Rectal smooth muscle tissue (tissue), 1 donor: Measurements from ENCODE around the gene ITSN2.

Source experiments
- H3K27ac ChIP-seq: one replicate; pipeline ENCODE4 v1.7.0; 2013; ENCODE audit warnings: low read depth, low read length, inconsistent platforms
- H3K27me3 ChIP-seq: one replicate; pipeline ENCODE4 v1.7.0; 2013; ENCODE audit warnings: low read length; ENCODE audit not compliant: control insufficient read depth, insufficient read depth
- H3K36me3 ChIP-seq: one replicate; pipeline ENCODE4 v1.7.0; 2013; ENCODE audit warnings: low read length; ENCODE audit not compliant: control insufficient read depth, insufficient read depth
- H3K4me1 ChIP-seq: one replicate; pipeline ENCODE4 v1.7.0; 2013; ENCODE audit warnings: low read length; ENCODE audit not compliant: control insufficient read depth, insufficient read depth
- H3K4me3 ChIP-seq: one replicate; pipeline ENCODE4 v1.7.0; 2013; ENCODE audit warnings: low read length
- H3K9ac ChIP-seq: one replicate; pipeline ENCODE4 v1.7.0; 2013; ENCODE audit warnings: low read length

The ITSN2 gene

GRCh38 chr2:24245986-24246776, 114.2 kb downstream of the ITSN2 start:
- Histone ChIP-seq H3K9ac (no peak overlapping the region), H3K4me1 (no peaks in the 10 kb centered on the region), H3K27ac (no peak overlapping the region), H3K27me3 (no peaks in the 10 kb centered on the region), H3K4me3 (no peak overlapping the region), H3K36me3 (peaks cover 8% of the 10 kb centered on the region)

DNA sequence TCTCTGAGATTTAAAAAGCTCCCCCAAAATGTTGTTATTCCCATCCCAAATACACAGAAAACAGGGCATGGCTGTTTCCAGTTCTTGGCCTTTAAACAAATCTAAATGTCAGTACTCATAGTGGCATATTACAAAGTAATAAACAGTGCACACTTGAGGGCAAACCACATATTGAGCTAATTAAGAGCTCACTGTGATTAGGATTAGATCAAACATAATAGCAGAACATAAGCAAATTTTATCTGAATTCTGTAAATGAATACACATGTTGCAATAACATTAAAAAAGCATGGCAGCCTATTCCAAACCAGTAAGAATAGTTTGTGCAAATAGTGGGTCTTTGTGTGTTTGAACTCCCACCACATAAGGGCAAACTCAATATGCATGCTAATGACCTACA, 118.8 kb downstream of the ITSN2 start:
- H3K36me3 ChIP-seq = peaks cover 4% of the 10 kb centered on the region
- no peak overlapping the region for H3K9ac ChIP-seq
- H3K27me3 ChIP-seq = no peaks in the 10 kb centered on the region
- no peaks in the 10 kb centered on the region for H3K4me1 ChIP-seq
- no peak overlapping the region for H3K27ac ChIP-seq
- no peak overlapping the region for H3K4me3 ChIP-seq

- H3K36me3 ChIP-seq = no peaks in the 10 kb centered on the region
- no peak overlapping the region for H3K27ac ChIP-seq
- no peak overlapping the region for H3K4me3 ChIP-seq
- no peak overlapping the region for H3K9ac ChIP-seq
- H3K4me1 ChIP-seq = no peaks in the 10 kb centered on the region
- H3K27me3 ChIP-seq = no peaks in the 10 kb centered on the region
These were observed 120.8 kb downstream of the ITSN2 start for GRCh38 chr2:24239553-24239952.

GRCh38 chr2:24238158-24238557, 122.2 kb downstream of the ITSN2 start:
- Histone ChIP-seq H3K36me3 (no peaks in the 10 kb centered on the region), H3K4me1 (no peaks in the 10 kb centered on the region), H3K27ac (no peak overlapping the region), H3K27me3 (no peaks in the 10 kb centered on the region), H3K4me3 (no peak overlapping the region), H3K9ac (no peak overlapping the region)

DNA sequence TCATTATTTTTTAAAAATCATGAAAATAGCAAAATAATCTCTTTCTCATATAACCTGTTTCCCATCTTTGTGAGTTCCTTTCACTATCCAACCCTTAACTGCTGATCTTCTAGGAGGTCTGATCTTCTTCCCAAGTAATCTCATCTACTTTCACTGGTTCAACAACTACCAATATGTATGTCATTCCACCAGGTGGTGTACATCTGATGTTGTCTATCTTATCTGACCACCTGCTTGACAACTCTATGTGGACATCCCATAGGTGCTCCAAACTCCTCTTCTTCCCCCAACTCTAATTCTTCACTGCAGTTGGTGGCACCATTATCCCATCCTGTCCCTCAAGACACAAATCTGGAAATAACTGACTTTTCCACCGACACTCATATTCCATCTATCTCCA, 123.0 kb downstream of the ITSN2 start:
- H3K4me1 ChIP-seq = no peaks in the 10 kb centered on the region
- no peak overlapping the region for H3K9ac ChIP-seq
- no peaks in the 10 kb centered on the region for H3K36me3 ChIP-seq
- no peak overlapping the region for H3K27ac ChIP-seq
- H3K27me3 ChIP-seq = no peaks in the 10 kb centered on the region
- H3K4me3 ChIP-seq = no peak overlapping the region

DNA sequence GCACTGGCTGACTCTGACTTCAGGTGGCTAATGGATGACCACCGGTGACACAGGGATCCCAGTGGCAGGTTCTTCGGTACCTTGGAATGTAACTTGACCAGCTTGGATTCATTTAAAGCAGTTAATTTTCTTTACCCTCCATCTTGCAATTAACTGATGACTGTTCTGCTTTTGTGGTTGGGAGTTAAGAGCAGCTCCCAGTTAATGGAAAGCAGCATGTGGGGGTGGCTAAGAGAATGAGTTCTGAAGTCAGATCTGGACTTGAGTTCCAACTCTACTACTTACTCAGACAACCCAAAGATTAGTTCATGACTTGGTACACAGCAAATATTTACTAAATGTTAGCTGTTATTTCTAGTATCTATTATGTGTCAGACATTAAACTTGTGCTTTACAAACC, 127.0 kb downstream of the ITSN2 start:
- H3K36me3 ChIP-seq = no peaks in the 10 kb centered on the region
- H3K4me3 ChIP-seq = no peak overlapping the region
- H3K27me3 ChIP-seq = no peaks in the 10 kb centered on the region
- no peak overlapping the region for H3K27ac ChIP-seq
- no peaks in the 10 kb centered on the region for H3K4me1 ChIP-seq
- no peak overlapping the region for H3K9ac ChIP-seq

DNA sequence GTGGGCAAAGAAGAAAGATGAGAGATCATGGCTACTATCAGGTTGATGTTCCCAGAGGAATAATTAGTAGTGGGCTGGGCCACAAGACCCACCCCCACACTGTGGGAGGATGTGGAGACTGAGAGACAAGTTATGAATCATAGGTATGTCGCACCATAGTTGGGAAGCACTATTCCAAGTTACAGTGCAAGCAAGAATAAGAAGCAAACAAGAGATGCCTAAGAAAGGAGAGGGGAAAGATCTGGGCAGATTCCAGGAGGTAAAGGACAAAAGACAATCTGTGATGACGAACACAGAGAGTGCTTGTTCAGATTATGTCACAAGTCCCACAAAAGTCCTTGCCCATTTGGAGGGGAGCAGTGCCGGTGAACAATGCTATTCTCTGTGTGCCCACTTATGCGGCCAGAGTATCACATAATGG, 128.9 kb downstream of the ITSN2 start:
- H3K4me3 ChIP-seq = no peak overlapping the region
- H3K4me1 ChIP-seq = no peaks in the 10 kb centered on the region
- H3K27ac ChIP-seq = no peak overlapping the region
- no peaks in the 10 kb centered on the region for H3K27me3 ChIP-seq
- no peak overlapping the region for H3K9ac ChIP-seq
- H3K36me3 ChIP-seq = no peaks in the 10 kb centered on the region

DNA sequence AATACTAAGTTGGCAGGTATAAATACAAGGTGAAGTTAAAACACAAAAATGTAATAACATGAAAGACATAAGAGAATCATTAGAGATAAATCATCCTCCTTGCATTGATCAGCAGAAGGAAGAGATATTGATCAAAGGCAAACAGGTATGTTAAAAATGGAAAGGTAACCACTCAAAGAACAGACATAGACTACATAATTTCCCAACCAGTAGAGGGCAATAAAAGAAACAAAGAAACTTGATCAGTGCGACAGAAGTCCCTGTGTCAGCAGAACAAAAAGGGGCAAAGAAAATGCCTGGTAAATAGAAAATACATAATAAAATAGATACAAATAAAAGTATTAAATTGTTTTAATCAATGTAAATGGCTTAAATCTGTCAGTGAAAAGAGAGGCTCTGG, 131.9 kb downstream of the ITSN2 start:
- H3K27me3 ChIP-seq = no peaks in the 10 kb centered on the region
- H3K4me1 ChIP-seq = no peaks in the 10 kb centered on the region
- H3K27ac ChIP-seq = no peak overlapping the region
- H3K36me3 ChIP-seq = no peaks in the 10 kb centered on the region
- no peak overlapping the region for H3K9ac ChIP-seq
- no peak overlapping the region for H3K4me3 ChIP-seq

DNA sequence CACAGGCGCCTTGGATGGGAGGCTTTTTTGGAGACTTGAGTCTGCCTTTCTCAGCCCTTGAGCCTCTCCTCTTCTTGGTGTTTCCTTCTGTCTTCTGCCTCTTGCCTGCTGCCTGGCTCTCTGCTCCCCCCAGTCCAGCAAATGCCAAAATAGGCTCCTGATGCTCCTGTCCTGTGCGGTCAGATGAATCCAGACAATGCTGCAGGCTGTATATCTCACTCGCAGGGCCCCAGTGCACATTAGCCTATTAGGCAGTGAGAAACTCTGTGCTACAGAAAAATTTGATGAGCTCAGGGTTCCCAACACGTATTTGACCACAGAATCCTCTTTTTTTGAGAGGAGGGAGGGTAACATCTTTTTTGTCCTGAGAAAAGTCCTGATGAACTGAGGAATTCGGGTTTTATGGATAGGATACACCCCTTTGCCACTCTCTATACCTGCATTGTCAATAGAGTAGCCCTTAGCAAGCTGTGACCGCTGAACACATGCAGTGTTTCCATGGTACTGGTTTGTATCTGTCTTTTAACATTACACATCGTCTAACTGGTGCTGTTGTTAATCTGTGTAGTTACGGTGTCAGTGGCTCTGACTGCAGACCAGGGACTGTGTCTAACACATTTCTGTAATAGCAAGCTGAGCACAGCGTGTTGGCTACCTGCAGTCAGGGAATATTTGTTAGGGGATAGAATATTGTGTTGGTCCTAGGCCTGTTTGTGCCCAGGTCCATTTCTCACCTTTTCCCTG, 134.7 kb downstream of the ITSN2 start:
- H3K36me3 ChIP-seq = no peaks in the 10 kb centered on the region
- no peak overlapping the region for H3K27ac ChIP-seq
- H3K9ac ChIP-seq = no peak overlapping the region

DNA sequence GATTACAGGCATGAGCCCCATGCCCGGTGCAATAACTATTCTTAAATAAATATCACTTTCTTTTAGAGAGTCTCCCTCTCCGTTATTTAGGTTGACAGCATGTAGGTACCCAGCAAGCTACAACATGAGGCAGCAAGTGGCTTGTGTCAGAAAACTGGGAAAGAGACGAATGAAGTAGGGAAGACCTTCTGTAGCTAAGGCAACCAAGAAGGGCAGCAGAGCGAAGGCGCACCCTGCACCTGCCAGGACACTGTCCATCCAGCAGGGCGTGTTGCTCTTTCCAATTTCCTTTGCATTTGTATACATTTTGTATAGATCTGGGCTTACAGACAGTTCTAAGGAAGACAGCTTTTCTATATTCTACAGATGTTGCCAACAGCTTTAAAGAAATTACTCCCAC, 137.4 kb downstream of the ITSN2 start:
- Histone ChIP-seq H3K27me3 (no peaks in the 10 kb centered on the region), H3K36me3 (no peaks in the 10 kb centered on the region), H3K4me1 (no peaks in the 10 kb centered on the region), H3K9ac (no peak overlapping the region), H3K27ac (no peak overlapping the region), H3K4me3 (no peak overlapping the region)

More for the DNA sequence above, 134.7 kb downstream of the ITSN2 start:
- Histone ChIP-seq H3K4me1 (no peaks in the 10 kb centered on the region), H3K4me3 (no peak overlapping the region), H3K27me3 (no peaks in the 10 kb centered on the region)

DNA sequence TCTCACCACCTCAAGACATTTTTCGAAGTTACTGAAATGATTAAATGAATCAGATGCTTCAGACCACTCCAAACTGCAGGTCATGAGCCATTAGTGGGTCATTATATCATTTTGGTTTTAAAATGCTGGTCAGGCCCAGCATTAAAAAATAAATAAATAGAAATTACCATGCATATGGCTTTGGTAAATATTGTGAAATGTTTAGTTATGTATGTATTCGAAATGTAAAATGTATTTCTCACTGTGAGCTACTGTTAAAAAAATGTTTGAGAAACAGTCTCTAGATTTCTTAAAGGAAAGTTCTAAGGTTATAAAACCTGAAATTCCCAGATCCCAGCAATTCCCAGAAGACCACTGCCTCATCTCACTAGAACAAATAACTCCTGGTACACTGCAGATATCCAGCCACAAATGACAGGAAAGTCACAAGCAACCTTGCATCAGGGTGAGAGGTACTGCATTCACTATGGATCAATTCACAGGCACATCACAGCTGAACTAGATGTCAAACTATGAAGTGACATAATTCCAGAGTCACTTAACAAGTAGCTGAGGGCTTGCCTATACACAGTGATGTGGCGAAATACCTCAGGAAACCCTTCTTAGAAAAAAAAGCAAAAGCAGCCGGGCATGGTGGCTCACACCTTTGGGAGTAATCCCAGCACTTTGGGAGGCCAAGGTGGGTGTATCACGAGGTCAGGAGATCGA, 138.8 kb downstream of the ITSN2 start:
- Histone ChIP-seq H3K4me3 (no peak overlapping the region), H3K27me3 (no peaks in the 10 kb centered on the region), H3K9ac (no peak overlapping the region), H3K4me1 (no peaks in the 10 kb centered on the region), H3K36me3 (peaks cover 5% of the 10 kb centered on the region), H3K27ac (no peak overlapping the region)

- no peaks in the 10 kb centered on the region for H3K27me3 ChIP-seq
- H3K4me1 ChIP-seq = no peaks in the 10 kb centered on the region
- H3K27ac ChIP-seq = no peak overlapping the region
- no peak overlapping the region for H3K4me3 ChIP-seq
- H3K9ac ChIP-seq = no peak overlapping the region
- peaks cover 9% of the 10 kb centered on the region for H3K36me3 ChIP-seq
These were observed 139.6 kb downstream of the ITSN2 start for GRCh38 chr2:24220554-24221291.
